Right ventricle myocardium inferior (tissue), 1 donor: ENCODE measurements around the gene SCYGR7. TPM values are rescaled to one million over a fixed set of nuclear protein-coding genes. Genes with fewer than 3 reads are reported as not detected.
"Not testable (repeated sequence)": the region's sequence is repeated elsewhere in the genome, so short reads cannot be mapped to it uniquely, and the experiment has no call there.

ENCODE experiments used
- ATAC-seq: fragments of 200-7000 bp; cut with Tn5 transposase; one replicate; pipeline ENCODE4 v1.9.1; 2020; ENCODE audit warnings: mild to moderate bottlenecking, moderate library complexity
- DNase-seq: peaks from one replicate; pipeline ENCODE4 v3.0.0; 2021; ENCODE audit errors: missing footprints
- intact Hi-C: fragments of 100-400 bp; cut with DNase I; formaldehyde crosslinking; loops from one replicate; pipeline ENCODE4 v1.11.0; 2022
- long read RNA-seq: library from polyadenylated mRNA; unstranded; transcript quantifications from one replicate; pipeline ENCODE4 v2.0.0, GENCODE V29; 2021
- total RNA-seq: library from RNA; stranded (reverse); fragmentation: NEBNext Ultra II Directional; extraction: Animal tissue kit (Norgen Biotek cat#: 25700); gene quantifications from one replicate; pipeline ENCODE4 v1.2.1, GENCODE V29; 2021
- donor health status: DM: no; HTN: yes; CAD: no; lungs with severe emphysema.

The SCYGR7 gene
- total RNA-seq: not detected
- long read RNA-seq: 0 reads

GRCh38 chr2:227728035-227728434, at the start of gene SCYGR7:
TSS of gene SCYGR7 (plus strand) at chr2:227728335. CDS start at chr2:227728335, 0 bp downstream.
- intact Hi-C loops: no loop called here
- DNase-seq (no peak), ATAC-seq (no peak)

GRCh38 chr2:227684258-227684657, 43.9 kb upstream of the SCYGR7 start:
- DNase-seq: no peak
- intact Hi-C loops: no loop called here
- ATAC-seq: no peak

GRCh38 chr2:227687189-227687588, 40.9 kb upstream of the SCYGR7 start:
- intact Hi-C loops: no loop called here
- DNase-seq: no peak

GRCh38 chr2:227696990-227697679, 31.0 kb upstream of the SCYGR7 start:
- intact Hi-C loops: no loop called here
- no peak for DNase-seq
- ATAC-seq: no peak

More at GRCh38 chr2:227687189-227687588, 40.9 kb upstream of the SCYGR7 start:
- peak; percentile 73 for ATAC-seq

- intact Hi-C loops: no loop called here
- DNase-seq: no peak
- ATAC-seq: no peak
Observed at GRCh38 chr2:227701556-227701955, 26.6 kb upstream of the SCYGR7 start.

- intact Hi-C loops: no loop called here
- no peak for ATAC-seq
- DNase-seq: no peak
Observed at GRCh38 chr2:227703280-227703732, 24.8 kb upstream of the SCYGR7 start.

- ATAC-seq (no peak), DNase-seq (no peak)
- intact Hi-C loops: no loop called here
Observed at GRCh38 chr2:227703961-227704360, 24.2 kb upstream of the SCYGR7 start.

GRCh38 chr2:227706859-227707258, 21.3 kb upstream of the SCYGR7 start:
- intact Hi-C loops: no loop called here
- ATAC-seq (no peak), DNase-seq (no peak)

GRCh38 chr2:227707390-227707789, 20.7 kb upstream of the SCYGR7 start:
- intact Hi-C loops: no loop called here
- no peak for ATAC-seq
- no peak for DNase-seq

- intact Hi-C loops: no loop called here
- DNase-seq: no peak
- ATAC-seq: no peak
Observed at GRCh38 chr2:227710986-227711385, 17.1 kb upstream of the SCYGR7 start.

GRCh38 chr2:227713291-227713690, 14.8 kb upstream of the SCYGR7 start:
- intact Hi-C loops: no loop called here
- ATAC-seq (no peak), DNase-seq (no peak)

- intact Hi-C loops: no loop called here
- no peak for ATAC-seq
- DNase-seq: no peak
Observed at GRCh38 chr2:227716501-227716900, 11.6 kb upstream of the SCYGR7 start.

GRCh38 chr2:227717687-227718567, 10.2 kb upstream of the SCYGR7 start, which contains the start of gene SLC19A3:
TSS of gene SLC19A3 (minus strand) at chr2:227718028. CDS start at chr2:227702318, 15,710 bp downstream.
- DNase-seq (peak; percentile 93), ATAC-seq (peak; percentile 96)
- intact Hi-C loops: no loop called here

GRCh38 chr2:227719641-227720040, 8.5 kb upstream of the SCYGR7 start:
- DNase-seq (no peak), ATAC-seq (no peak)
- intact Hi-C loops: no loop called here

- intact Hi-C loops: no loop called here
- DNase-seq: no peak
- ATAC-seq: no peak
Observed at GRCh38 chr2:227720680-227721079, 7.5 kb upstream of the SCYGR7 start.

- intact Hi-C loops, ATAC-seq, DNase-seq: not testable (repeated sequence)
Observed at GRCh38 chr2:227722821-227723220, 5.3 kb upstream of the SCYGR7 start.

GRCh38 chr2:227724394-227725039, 3.6 kb upstream of the SCYGR7 start, which contains the start of gene SCYGR6:
TSS of gene SCYGR6 (minus strand) at chr2:227724757. CDS start at chr2:227724757, 0 bp downstream.
- intact Hi-C loops: no loop called here

GRCh38 chr2:227739351-227739750, 11.2 kb downstream of the SCYGR7 start:
- intact Hi-C loops: no loop called here
- ATAC-seq (no peak), DNase-seq (no peak)

More at GRCh38 chr2:227724394-227725039, 3.6 kb upstream of the SCYGR7 start, which contains the start of gene SCYGR6:
- DNase-seq (no peak), ATAC-seq (no peak)

- intact Hi-C loops, DNase-seq, ATAC-seq: not testable (repeated sequence)
Observed at GRCh38 chr2:227740705-227741104, 12.6 kb downstream of the SCYGR7 start.
